GM21529 (cell line): ENCODE results near the gene FRAS1.
"Not testable (repeated sequence)": the region's sequence is repeated elsewhere in the genome, so short reads cannot be mapped to it uniquely, and the experiment has no call there.

Source experiments
- ATAC-seq: cut with Tn5 transposase; IDR thresholded peaks from one replicate; pipeline ENCODE4 v1.9.1; 2021; ENCODE audit not compliant: unreplicated experiment

The FRAS1 gene

GRCh38 chr4:78484574-78484973 is 427.5 kb downstream of the FRAS1 start:
- ATAC-seq: no peak

- no peak for ATAC-seq
These were observed 436.6 kb downstream of the FRAS1 start for GRCh38 chr4:78493731-78494130.

GRCh38 chr4:78496021-78496643 is 439.0 kb downstream of the FRAS1 start:
- no peak for ATAC-seq

GRCh38 chr4:78506260-78506659 is 449.1 kb downstream of the FRAS1 start:
- not testable (repeated sequence) for ATAC-seq

GRCh38 chr4:78509043-78509442 is 451.9 kb downstream of the FRAS1 start:
- no peak for ATAC-seq

- ATAC-seq: no peak
These were observed 453.0 kb downstream of the FRAS1 start for GRCh38 chr4:78510108-78510507.

- ATAC-seq: no peak
These were observed 453.6 kb downstream of the FRAS1 start for GRCh38 chr4:78510681-78511080.

- ATAC-seq: no peak
These were observed 455.3 kb downstream of the FRAS1 start for GRCh38 chr4:78512357-78512920.

- no peak for ATAC-seq
These were observed 456.4 kb downstream of the FRAS1 start for GRCh38 chr4:78513411-78513975.

- no peak for ATAC-seq
These were observed 460.0 kb downstream of the FRAS1 start for GRCh38 chr4:78517050-78517652.

- no peak for ATAC-seq
These were observed 461.4 kb downstream of the FRAS1 start for GRCh38 chr4:78518561-78518960.

- no peak for ATAC-seq
These were observed 462.8 kb downstream of the FRAS1 start for GRCh38 chr4:78519962-78520361.

- no peak for ATAC-seq
These were observed 463.7 kb downstream of the FRAS1 start for GRCh38 chr4:78520808-78521226.

GRCh38 chr4:78524009-78524408 is 466.9 kb downstream of the FRAS1 start:
- no peak for ATAC-seq

GRCh38 chr4:78525559-78525958 is 468.4 kb downstream of the FRAS1 start:
- no peak for ATAC-seq

- no peak for ATAC-seq
These were observed 470.0 kb downstream of the FRAS1 start for GRCh38 chr4:78527103-78527502.

- ATAC-seq: no peak
These were observed 470.4 kb downstream of the FRAS1 start for GRCh38 chr4:78527555-78527954.

- no peak for ATAC-seq
These were observed 471.2 kb downstream of the FRAS1 start for GRCh38 chr4:78528327-78528726.

- ATAC-seq: no peak
These were observed 472.6 kb downstream of the FRAS1 start for GRCh38 chr4:78529569-78530209.

GRCh38 chr4:78532046-78532445 is 474.9 kb downstream of the FRAS1 start:
- no peak for ATAC-seq

- no peak for ATAC-seq
These were observed 476.7 kb downstream of the FRAS1 start for GRCh38 chr4:78533854-78534253.
